Glutamatergic neuron (in vitro differentiated cells): ENCODE data around the gene TH. TPM values are rescaled to one million over a fixed set of nuclear protein-coding genes. Genes with fewer than 3 reads are reported as not detected.

Source experiments
- DNase-seq: peaks from one replicate; pipeline ENCODE4 v3.0.0; 2022
- H3K27ac Mint-ChIP-seq: one replicate; pipeline ENCODE4 v1.8.0; 2020; ENCODE audit warnings: mild to moderate bottlenecking, mixed read lengths, inconsistent platforms; ENCODE audit not compliant: unreplicated experiment
- H3K27me3 Mint-ChIP-seq: one replicate; pipeline ENCODE4 v1.8.0; 2020; ENCODE audit warnings: mild to moderate bottlenecking, moderate library complexity, mixed read lengths, inconsistent platforms; ENCODE audit not compliant: unreplicated experiment
- H3K36me3 Mint-ChIP-seq: one replicate; pipeline ENCODE4 v1.8.0; 2020; ENCODE audit warnings: mild to moderate bottlenecking, mixed read lengths, inconsistent platforms; ENCODE audit not compliant: unreplicated experiment
- H3K4me1 Mint-ChIP-seq: one replicate; pipeline ENCODE4 v1.8.0; 2020; ENCODE audit warnings: mild to moderate bottlenecking, low read depth, mixed read lengths, inconsistent platforms; ENCODE audit not compliant: unreplicated experiment
- H3K4me3 Mint-ChIP-seq: one replicate; pipeline ENCODE4 v1.8.0; 2020; ENCODE audit warnings: mild to moderate bottlenecking, mixed read lengths, inconsistent platforms; ENCODE audit not compliant: unreplicated experiment
- H3K9me3 Mint-ChIP-seq: one replicate; pipeline ENCODE4 v1.8.0; 2020; ENCODE audit warnings: mild to moderate bottlenecking, moderate library complexity, mixed read lengths, inconsistent platforms; ENCODE audit not compliant: unreplicated experiment
- total RNA-seq: library from RNA; stranded (reverse); fragmentation: NEBNext Ultra II Directional; extraction: Animal tissue kit (Norgen Biotek cat#: 25700); gene quantifications from one replicate; pipeline ENCODE4 v1.2.1, GENCODE V29; 2021; ENCODE audit not compliant: unreplicated experiment
- TF ChIP-seq, protein P1 (sequence below): fragments of 200-600 bp; sonication (generic); IDR thresholded peaks from one replicate; pipeline ENCODE4 v1.5.0; 2021; ENCODE audit not compliant: partially characterized antibody, unreplicated experiment

The TH gene
- total RNA-seq, 1 donor from 2014 or later, result not detected

DNA sequence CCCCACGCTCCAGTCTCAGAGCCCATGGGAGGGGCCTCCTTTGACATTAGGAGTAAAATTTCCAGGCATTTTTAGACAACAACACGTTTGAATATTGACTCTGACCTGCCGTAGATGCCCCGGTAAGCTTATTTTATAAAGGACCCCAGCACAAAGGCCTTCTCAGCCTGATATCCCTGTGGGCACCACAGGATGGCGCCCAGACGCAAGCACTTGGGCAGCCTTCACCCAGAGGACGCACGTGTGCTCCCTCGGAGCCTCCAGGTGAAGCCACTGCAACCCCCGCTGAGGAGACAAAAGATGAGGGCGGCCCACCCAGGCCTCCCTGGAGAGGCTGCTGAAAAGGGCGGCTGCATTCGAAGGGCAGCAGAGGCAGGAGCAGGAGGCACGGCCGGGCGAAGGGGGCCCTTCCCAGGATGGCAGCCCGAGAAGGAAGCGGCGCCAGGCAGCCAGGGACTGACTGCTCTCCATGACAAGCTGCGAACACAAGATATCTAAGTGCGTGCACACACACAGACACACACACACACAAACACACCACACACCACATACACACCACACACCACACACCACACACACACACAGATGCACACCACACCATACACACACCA lies 15.2 kb upstream of the TH start:
- H3K36me3 Mint-ChIP-seq, result no peaks in the 10 kb centered on the region
- peaks cover 5% of the 10 kb centered on the region for H3K9me3 Mint-ChIP-seq
- no peak overlapping the region for H3K27ac Mint-ChIP-seq
- TF ChIP-seq, protein P1, sequence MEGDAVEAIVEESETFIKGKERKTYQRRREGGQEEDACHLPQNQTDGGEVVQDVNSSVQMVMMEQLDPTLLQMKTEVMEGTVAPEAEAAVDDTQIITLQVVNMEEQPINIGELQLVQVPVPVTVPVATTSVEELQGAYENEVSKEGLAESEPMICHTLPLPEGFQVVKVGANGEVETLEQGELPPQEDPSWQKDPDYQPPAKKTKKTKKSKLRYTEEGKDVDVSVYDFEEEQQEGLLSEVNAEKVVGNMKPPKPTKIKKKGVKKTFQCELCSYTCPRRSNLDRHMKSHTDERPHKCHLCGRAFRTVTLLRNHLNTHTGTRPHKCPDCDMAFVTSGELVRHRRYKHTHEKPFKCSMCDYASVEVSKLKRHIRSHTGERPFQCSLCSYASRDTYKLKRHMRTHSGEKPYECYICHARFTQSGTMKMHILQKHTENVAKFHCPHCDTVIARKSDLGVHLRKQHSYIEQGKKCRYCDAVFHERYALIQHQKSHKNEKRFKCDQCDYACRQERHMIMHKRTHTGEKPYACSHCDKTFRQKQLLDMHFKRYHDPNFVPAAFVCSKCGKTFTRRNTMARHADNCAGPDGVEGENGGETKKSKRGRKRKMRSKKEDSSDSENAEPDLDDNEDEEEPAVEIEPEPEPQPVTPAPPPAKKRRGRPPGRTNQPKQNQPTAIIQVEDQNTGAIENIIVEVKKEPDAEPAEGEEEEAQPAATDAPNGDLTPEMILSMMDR, result peak; percentile 54
- peaks cover 8% of the 10 kb centered on the region for H3K27me3 Mint-ChIP-seq
- H3K4me3 Mint-ChIP-seq, result no peak overlapping the region
- peaks cover 4% of the 10 kb centered on the region for H3K4me1 Mint-ChIP-seq
- peak; percentile 66 for DNase-seq

DNA sequence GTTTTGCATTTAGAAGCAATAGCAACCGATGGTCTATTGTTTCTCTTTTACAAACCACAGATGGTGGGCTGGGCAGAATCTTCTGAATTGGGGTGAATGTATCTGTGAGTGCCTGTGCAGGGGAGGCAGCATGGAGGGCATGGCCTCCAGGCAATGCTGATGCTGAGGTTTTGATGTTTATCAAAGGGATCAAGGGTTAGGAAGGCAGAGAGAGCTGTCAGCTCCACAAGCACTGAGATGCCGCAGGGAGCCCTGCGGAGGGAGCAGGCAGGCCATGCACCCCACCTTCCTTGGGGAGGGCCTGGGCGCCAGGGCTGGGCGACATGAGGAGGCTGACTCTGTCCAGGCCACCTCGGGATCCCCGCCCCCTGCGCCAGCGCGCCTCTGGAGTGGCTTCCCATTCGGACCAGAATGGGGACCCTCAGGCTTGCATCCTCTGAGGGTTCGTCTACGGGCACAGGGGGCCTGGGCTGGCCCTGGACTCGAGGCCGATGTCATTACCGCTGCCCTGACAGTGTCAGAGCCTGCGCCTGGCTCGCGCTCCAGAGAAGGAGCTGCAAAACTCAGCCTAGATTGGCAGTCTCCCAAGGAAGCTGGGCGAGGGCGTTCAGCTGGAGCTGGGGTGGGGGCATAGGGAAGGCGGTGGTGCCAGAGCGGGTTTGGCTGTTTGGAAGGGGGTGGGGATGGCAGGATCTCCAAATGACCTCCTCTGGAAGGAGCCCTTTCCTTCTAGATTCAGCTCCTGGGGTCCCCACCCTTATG lies 13.9 kb upstream of the TH start:
- TF ChIP-seq, protein P1, result no peak
- DNase-seq, result no peak
- H3K36me3 Mint-ChIP-seq, result no peaks in the 10 kb centered on the region
- no peak overlapping the region for H3K4me3 Mint-ChIP-seq
- H3K9me3 Mint-ChIP-seq, result peaks cover 5% of the 10 kb centered on the region
- H3K27me3 Mint-ChIP-seq, result peaks cover 8% of the 10 kb centered on the region
- H3K27ac Mint-ChIP-seq, result no peak overlapping the region
- peaks cover under 1% of the 10 kb centered on the region for H3K4me1 Mint-ChIP-seq

DNA sequence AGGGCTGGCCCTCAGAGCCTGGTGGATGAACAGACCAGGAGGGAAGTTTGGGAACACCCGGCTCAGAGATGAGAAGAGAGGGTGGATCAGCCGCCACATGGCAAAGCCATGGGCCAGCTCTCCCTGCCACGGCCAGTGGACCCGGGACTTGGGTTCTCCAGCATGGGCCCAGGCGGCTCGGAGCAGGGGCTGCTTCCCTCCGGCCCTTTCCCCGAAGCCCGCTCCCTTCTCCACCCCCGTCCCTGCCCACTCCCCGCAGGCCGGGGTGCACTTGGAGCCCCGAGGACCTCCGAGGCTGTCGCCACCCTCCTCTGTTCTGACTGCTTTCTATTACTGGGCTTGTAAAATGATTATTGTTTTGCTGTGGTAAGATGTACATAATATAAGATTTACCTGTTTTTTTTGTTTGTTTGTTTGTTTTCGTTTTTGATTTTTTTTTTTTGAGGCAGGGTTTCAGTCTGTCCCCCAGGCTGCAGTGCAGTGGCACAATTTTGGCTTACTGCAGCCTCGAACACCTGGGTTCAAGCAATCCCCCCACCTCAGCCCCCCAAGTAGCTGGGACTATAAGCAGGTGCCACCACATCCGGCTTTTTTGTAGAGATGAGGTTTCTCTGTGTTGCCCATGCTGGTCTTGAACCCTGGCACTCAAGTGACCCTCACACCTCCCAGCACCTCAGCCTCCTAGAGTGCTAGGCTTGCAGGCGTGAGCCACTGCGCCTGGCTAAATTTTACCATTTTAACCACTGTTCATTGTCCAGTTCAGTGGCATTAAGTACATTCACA lies 11.3 kb upstream of the TH start:
- H3K27ac Mint-ChIP-seq, result no peak overlapping the region

DNA sequence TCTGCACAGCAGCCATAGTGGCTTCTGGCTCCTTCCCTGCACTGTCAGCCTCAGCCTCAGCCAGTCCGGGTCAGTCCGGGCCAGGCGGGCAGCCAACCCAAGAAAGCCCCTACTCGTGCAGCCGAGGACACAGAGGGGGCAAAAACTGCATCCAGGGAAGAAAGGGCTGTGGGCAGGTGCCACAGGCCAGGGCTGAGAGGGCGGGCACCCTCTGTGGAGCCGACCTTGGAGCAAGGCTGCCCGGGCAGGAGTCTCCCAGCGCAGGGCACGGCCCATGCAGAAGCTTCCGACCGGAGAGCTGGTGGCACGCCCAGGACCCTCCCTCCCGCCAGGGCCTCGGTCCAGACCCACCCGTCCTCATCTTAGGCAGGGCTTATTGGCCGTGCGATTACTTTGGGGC lies 10.5 kb upstream of the TH start:
- TF ChIP-seq, protein P1, result no peak
- H3K27ac Mint-ChIP-seq, result no peak overlapping the region

More for the DNA sequence above, 11.3 kb upstream of the TH start:
- Mint-ChIP-seq H3K9me3 (peaks cover 2% of the 10 kb centered on the region), H3K4me3 (no peak overlapping the region), H3K27me3 (peaks cover 5% of the 10 kb centered on the region), H3K4me1 (no peaks in the 10 kb centered on the region), H3K36me3 (no peaks in the 10 kb centered on the region)
- TF ChIP-seq, protein P1, result no peak
- DNase-seq, result no peak

More for the DNA sequence above, 10.5 kb upstream of the TH start:
- peaks cover 5% of the 10 kb centered on the region for H3K27me3 Mint-ChIP-seq
- peaks cover 2% of the 10 kb centered on the region for H3K9me3 Mint-ChIP-seq
- no peak overlapping the region for H3K4me3 Mint-ChIP-seq
- no peaks in the 10 kb centered on the region for H3K4me1 Mint-ChIP-seq
- H3K36me3 Mint-ChIP-seq, result no peaks in the 10 kb centered on the region
- DNase-seq, result no peak
